HG03280 (cell line): Measurements from ENCODE around the gene DLG4.
"Not testable (repeated sequence)": the region's sequence is repeated elsewhere in the genome, so short reads cannot be mapped to it uniquely, and the experiment has no call there.

Experiments used
- ATAC-seq: cut with Tn5 transposase; IDR thresholded peaks from one replicate; pipeline ENCODE4 v1.9.1; 2021; ENCODE audit warnings: mild to moderate bottlenecking, moderate library complexity; ENCODE audit not compliant: unreplicated experiment

The DLG4 gene

DNA sequence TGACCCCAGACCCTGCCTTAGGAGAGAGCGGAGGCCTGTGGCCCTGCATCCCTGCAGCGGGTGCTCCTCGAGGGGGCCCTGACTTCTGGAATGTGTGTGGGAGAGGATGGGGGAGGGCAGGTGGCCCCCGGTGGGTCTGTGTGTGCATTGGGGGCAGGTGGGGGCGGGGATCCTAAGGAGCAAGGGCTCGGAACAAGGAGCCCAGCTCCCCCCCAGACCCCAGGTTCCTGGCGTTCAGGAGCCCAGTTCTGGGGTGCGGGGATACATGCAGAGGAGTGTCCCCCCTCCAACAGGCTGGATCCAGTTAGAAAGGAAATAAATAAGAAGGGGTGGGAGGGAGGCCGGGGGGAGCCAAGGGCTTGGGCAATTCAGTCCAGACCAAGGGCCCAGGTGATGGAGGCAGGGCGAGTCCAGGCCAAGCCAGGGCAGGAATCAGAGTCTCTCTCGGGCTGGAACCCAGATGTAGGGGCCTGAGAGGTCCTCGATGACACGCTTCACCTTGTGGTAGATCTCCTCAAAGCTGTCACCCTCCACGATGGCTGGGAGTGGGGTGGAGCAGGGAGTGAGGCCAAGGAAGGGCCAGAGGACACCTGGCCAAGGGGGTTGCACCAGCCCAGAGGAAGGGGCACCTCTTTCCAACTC, 29.2 kb downstream of the DLG4 start:
- no peak for ATAC-seq

DNA sequence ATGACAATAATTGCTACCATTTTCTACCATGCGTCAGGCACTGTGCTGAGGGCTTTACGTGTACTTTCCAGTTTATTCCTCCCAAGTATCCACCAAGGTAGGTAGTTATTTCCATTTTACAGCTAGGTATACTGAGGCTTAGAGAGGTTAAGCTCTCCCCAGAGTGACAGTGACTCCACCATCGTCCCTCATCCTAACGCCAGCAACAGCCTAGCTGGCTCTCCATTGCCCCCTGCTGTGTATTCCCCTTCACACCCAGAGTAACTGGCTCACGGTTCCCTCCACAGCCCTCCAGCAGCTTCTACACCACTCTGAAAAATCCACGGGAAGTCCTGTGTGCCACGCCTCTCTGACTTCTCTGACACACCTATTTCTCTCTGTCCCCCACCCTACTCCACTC, 33.4 kb downstream of the DLG4 start:
- ATAC-seq = no peak

DNA sequence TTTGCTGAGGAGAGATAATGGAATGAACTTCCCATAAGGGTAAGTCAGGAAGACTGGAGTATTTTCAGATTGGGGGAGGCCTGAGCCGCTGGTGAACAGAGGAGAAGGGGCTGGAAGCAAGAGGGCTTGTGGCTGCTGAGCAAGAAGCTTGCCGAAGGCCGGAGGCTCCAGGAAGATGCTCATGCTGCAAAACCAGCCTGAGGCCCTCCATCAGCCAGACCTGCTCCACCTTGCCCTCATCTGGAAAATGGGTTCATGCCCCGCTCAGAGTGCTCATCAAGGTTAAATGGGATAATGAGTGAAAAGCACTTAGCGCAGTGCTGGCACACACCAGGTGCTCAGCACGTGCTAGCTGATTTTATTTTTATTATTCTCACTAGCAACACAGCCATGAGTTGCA, 35.0 kb downstream of the DLG4 start:
- no peak for ATAC-seq

DNA sequence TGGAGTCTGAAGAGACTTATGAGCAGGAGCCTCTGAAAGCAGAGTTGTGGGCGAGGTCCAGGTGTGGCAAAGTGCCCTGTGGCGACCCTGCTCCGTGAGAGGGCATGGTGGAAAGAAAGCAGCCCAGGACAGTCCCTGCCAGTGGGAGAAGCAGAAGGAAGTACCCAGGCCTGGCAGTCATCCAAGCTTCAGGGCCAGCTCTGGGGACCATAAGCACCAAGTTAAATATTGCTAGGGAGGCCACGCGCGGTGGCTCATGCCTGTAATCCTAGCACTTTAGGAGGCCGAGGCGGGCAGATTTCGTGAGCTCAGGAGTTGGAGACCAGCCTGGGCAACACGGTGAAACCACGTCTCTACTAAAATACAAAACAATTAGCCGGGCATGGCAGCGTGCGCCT, 35.5 kb downstream of the DLG4 start:
- ATAC-seq = no peak

DNA sequence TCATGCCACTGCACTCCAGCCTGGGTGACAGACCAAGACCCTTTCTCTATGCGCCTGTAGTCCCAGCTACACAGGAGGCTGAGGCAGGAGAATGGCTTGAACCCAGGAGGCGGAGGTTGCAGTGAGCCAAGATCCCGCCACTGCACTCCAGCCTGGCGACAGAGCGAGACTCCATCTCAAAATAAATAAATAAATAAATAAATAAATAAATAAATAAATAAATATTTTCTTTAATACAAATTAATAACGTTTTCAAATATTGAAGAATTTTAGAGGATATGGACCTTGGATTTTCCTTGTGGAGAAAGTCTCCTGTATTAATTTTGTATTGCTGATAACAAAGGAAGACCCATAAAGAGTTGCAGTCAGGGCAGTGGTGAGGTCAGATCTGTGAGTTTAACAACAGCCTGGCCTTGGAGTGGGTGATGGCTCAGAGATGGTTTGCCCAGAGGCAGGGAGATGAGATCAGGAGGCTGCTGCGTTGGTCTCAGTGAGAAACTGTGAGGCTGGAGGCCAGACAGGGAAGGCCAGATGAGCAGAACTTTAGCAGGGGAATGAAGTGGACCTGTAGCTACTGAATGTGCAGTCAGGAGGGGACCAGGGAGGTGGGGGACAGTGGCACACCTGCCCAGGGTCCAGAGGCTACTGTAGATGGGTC, 36.1 kb downstream of the DLG4 start:
- ATAC-seq = no peak

DNA sequence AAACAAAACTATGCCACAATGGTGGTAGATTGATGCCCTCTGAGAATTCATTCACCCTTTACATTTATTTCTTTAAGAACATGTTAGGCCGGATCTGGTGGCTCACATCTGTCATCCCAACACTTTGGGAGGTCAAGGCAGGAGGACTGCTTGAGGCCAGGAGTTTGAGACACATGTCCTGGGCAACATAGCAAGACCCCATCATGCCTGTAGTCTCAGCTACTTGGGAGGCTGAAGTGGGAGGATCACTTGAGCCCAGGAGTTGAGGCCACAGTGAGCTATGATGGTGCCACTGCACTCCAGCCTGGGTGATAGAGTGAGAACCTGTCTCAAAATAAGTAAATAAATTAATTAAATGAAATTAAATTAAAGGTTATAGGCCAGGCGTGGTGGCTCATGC, 37.5 kb downstream of the DLG4 start:
- not testable (repeated sequence) for ATAC-seq

DNA sequence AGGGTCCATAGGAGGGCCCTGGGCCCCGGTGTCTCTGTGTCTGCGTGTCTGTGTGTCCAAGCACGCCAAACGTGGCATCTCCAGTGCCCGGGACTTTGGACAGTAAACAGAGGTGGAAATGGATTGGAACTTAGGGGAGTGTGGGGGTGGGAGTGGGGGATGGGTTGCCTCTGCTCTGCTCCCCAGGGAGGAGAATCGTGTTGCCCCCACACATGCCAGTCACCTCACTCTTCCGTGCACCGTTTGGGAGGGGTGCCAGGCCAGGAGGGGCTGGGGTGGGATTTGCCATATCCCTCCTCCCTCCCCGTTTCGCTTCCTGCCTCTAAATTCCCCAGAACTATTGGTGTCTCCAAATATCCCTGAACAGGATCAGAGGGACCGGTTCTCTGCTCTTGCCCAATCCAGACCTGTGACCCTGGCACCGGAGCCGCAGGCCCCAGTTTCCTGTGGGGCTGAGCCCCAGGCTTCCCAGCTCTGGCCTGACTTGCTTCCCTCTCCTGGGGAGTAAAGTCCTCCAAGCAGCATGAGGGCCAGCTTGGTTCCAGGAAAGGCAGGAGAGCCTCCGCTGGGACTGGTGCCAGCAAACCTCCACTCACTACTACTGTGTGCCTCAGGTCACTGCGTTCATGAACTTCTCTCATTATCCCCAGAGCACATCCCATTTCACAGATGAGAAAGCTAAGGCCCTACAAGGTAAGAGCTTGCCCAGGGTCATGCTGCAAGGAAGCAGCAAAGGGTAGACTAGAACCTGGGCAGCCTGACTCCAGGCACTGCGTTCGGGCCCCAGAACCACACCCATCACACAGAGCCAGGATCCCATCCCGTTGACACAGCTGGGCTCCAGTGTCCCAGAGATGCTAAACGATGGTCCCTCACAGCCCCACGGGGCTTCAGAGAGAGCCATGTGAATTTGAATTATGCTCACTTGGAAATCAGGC, 40.0 kb downstream of the DLG4 start, which contains the start of gene ASGR1:
Gene ASGR1 (minus strand): TSS at position 54 of the 938 bp plus-strand sequence. CDS start 807 bp downstream, outside the sequence.
- no peak for ATAC-seq

DNA sequence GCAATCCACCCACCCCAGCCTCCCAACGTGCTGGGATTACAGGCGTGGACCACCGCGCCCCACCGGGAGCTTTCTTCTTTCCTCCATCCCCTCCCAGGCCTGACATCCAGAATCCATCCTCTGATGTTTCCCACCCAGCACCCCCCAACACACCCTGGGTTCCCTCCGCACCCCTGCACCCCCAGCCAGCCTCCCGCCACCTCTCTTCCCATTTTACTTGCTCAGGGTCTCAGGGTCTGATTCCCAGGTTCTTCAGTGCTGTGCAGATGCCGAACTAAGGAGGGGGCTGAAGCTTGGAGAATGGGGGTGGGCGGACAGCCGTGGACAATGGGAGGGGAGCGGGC, 40.7 kb downstream of the DLG4 start:
- ATAC-seq = no peak

DNA sequence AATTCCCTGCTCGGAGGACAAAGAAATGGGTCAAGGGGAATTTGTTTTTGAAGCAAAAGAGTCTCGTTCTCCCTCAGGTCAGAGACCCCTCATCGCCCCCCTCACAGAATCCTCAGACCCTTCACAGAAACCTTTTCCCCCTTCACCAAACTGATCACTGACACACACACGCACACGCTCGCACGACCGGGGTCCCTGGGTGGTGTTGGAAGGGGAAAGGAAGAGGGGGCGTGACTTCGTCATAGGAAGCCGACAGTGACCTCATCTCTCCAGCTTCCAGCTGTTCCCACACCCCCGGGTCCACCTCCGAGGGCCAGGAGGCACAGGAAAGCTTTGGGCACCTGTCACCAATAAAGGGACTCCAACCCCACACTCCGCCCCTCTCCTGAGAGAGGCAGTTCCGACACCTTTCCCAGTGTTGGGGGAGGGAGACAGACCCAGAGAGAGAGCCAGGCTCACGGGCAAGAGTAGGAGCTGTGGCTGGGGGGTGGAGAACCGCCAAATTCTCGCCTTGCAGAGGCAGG, 41.6 kb downstream of the DLG4 start:
- ATAC-seq = no peak

DNA sequence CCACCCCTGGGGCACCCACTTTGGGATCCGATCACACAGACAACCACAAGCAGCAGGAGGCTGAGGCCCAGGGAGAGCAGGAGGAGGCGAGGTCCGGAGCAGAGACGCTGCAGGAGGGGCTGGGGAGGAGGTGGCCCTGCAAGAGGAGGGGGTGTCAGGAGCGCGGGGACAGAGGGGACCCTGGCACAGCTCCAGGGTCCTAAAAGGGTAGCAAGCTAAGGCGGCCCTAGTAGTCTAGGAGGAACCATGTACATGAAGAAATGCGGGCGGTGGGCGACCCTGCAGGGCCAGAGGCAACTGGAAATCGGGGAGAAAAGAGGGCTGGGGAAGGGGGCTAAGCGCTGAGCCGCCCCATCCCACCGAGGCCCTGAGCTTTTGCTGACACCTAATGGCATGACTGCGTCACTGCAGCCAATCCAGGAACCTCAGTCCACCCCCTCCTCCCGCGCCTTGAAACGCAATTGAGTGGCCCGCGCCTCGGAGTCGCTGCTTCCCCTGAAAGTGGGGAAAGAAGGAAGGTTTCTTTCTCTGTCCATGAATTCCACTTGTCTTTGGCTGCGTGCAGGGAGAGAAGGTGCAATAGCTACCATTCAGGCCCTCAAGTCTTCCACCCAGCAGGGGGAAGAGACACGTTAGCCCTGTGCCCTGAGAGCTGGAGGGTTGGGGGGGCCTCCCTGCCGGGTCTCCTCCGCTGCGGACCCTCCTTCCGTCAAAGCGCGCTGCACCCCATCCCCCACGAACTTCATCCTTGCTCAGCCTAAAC, 42.3 kb downstream of the DLG4 start:
- no peak for ATAC-seq

DNA sequence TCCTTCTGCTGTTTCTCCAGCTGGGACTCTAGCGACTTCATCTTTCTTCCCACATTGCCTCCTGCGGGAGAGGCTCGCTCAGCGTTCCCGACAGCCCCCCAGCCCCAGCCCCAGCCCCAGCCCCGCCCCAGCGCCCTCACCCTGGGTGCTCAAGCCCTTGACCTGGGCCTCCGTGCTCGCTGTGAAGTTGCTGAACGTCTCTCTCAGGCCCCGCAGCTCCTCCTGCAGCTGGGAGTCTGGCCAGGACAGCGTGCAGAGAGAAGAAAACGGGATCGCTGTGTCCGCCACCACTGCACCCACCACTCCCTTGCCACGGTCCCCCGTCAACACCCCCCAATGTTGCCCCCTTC, 42.8 kb downstream of the DLG4 start:
- no peak for ATAC-seq

DNA sequence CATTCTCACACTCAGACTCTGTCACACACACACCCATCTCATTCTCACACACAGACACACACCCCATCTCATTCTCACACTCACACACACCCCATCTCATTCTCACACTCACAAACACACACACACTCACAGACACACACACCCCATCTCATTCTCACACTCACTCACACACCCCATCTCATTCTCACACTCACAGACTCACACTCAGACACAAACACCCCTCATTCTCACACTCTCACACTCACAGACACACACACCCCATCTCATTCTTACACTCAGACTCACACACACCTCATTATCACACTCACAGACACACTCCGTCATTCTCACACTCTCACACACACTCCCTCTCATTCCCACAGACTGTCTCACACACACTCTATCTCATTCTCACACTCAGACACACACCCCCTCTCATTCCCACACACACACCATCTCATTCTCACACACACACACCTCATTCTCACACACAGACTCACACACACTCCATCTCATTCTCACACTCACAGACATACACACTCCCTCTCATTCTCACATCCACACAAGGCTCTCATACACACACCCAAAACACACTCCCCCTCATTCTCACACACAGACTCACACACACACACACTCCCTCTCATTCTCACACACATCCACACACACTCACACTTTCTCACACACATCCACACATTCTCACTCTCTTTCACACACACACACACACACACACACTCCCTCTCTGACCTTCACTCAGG, 43.4 kb downstream of the DLG4 start:
- no peak for ATAC-seq

DNA sequence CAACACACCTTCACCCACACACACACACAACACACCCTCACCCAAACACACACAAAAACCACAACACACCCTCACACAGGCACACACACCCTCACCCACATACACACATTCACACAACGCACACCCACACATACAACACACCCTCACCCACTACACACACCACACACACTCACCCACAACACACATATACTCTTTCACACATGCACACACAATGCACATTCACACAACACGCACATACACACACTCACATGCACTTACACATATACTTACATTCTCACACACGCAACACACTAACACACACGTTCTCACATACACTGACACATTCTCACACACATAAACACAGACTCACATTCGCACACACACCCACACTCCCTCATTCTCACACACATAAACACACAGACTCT, 44.3 kb downstream of the DLG4 start:
- ATAC-seq = no peak

DNA sequence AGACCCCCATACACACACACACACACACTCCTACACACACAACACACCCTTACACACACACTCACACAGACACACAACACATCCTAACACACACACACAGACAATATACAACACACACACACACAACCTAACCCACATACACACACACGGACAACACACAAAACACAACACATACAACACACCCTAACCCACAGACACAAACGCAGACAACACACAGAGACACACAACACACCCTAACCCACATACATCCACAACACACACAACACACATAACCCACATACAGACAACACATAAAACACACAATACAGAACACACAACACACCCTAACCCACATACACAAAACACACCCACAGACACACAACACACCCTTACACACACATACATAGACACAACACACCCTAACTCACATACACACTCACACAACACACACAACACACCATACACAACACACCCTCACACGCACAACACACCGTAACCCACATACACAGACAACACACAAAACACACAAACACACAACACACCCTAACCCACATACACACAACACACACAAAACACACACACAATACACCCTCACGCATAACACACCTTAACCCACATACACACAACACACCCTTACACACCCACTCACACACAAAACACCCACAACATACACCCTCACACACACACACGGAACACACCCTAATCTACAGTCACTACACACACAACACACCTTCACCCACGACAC, 44.9 kb downstream of the DLG4 start:
- ATAC-seq = no peak

DNA sequence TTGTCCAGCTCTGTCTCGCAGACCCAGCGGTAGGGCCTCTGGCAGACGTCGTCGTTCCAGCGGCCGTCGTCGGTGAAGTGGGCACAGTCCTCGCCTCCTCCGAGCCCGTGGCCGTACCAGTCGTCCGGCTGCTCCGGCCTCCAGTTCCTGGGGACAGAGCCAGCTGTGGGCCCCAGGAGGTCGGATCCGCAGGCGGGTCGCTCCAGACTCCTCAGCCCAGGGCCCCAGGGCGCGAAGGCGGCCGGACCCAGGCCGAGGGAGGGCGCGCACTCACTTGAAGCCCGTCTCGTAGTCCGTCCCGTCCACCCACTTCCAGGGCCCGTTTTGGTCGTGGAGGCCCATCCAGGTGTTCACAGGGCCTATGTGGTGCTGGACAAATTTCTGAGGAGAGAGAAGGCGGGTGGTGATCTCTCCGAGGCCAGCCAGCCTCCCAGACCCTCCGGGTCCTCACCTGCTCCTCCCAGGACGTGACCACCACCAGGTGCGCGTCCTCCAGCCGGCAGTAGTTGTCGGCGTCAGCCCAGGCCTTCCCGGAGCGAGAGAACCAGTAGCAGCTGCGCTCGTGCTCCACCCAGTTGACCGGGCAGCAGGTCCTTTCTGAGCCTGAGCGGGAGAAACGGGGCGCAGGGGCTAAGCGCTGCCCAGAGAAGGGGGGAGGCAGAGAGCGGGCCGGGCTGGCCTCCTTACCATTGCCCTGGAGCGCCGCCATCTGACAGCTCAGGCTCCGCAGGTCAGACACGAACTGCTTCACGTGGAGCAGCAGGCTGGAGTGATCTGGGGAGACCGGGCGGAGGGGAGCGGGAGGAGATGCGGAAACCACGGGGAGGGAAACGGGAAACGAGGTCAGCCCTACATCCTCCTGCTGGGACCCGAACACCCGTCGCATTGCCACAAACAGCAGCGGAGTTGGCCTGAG, 45.7 kb downstream of the DLG4 start:
- ATAC-seq = no peak

DNA sequence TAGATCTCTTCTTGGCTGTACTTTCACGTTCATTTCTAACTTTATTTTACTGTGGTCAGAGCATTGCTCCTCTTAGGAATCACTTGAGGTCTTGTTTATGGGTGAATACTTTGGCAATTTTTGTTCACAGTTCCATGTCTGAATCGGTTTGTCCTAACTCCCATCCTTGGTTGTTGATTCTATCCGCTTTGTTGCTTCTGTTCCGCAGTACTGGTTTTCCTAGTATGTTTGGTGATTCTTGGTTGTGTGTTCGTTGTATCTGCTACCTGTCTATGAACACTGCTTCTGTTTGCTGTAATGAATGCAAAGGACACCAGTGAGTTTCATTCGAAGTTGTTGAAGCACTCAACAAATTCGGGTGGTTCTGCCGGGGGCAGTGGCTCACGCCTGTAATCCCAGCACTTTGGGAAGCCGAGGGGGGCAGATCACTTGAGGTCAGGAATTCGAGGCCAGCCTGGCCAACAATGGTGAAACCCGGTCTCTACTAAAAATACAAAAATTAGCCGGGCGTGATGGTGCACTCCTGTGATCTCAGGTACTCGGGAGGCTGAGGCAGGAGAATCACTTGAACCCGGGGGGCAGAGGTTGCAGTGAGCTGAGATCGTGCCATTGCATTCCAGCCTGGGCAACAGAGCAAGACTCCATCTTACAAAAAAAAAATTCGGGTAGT, 47.0 kb downstream of the DLG4 start:
- not testable (repeated sequence) for ATAC-seq

DNA sequence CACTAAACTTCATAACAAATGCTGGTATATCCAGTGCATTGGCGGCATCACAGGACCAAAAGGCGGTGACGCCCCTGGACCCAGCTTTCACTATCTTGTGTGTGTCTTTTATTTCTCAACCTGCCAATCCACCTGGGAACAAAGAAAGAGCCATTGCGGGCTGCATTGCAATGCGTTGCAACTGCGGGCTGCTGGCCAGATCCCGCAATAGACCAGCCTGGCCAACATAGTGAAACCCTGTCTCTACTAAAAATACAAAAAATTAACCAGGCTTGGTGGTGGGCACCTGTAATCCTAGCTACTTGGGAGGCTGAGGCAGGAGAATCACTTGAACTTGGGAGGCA, 50.1 kb downstream of the DLG4 start:
- ATAC-seq = not testable (repeated sequence)
